ENCODE results near the gene CYTH1.
"Not testable (repeated sequence)": the region's sequence is repeated elsewhere in the genome, so short reads cannot be mapped to it uniquely, and the experiment has no call there.

Gene CYTH1

GRCh38 chr17:78751447-78752161 lies 30.5 kb downstream of the CYTH1 start:
- H3K4me1 ChIP-seq (ENCODE audit: insufficient read depth, low read length): peaks cover 11% of the 10 kb centered on the region
- no peak overlapping the region for H3K27ac ChIP-seq (ENCODE audit: low read depth, low read length)
- H3K27me3 ChIP-seq (ENCODE audit: control insufficient read depth in 1 of 2, insufficient read depth in 2 of 2, low read length in 2 of 2): no peaks in the 10 kb centered on the region
- H3K4me3 ChIP-seq (ENCODE audit: low read depth in 1 of 2, low read length in 2 of 2): no peak overlapping the region
- no peaks in the 10 kb centered on the region for H3K9me3 ChIP-seq (ENCODE audit: low read length)
- no peaks in the 10 kb centered on the region for H3K36me3 ChIP-seq (ENCODE audit: insufficient read depth, low read length)
- no peak overlapping the region for H3K9ac ChIP-seq (ENCODE audit: low read length)

GRCh38 chr17:78751000-78751399 lies 31.1 kb downstream of the CYTH1 start:
- not testable (repeated sequence) for H3K27me3 ChIP-seq (ENCODE audit: control insufficient read depth in 1 of 2, insufficient read depth in 2 of 2, low read length in 2 of 2); H3K9ac ChIP-seq (ENCODE audit: low read length); H3K9me3 ChIP-seq (ENCODE audit: low read length); H3K36me3 ChIP-seq (ENCODE audit: insufficient read depth, low read length); H3K4me3 ChIP-seq (ENCODE audit: low read depth in 1 of 2, low read length in 2 of 2); H3K27ac ChIP-seq (ENCODE audit: low read depth, low read length)
- peaks cover 14% of the 10 kb centered on the region for H3K4me1 ChIP-seq (ENCODE audit: insufficient read depth, low read length)

GRCh38 chr17:78748730-78749317 lies 33.2 kb downstream of the CYTH1 start:
- no peak overlapping the region for H3K4me3 ChIP-seq (ENCODE audit: low read depth in 1 of 2, low read length in 2 of 2)
- H3K9ac ChIP-seq (ENCODE audit: low read length): no peak overlapping the region
- H3K36me3 ChIP-seq (ENCODE audit: insufficient read depth, low read length): no peaks in the 10 kb centered on the region
- no peaks in the 10 kb centered on the region for H3K27me3 ChIP-seq (ENCODE audit: control insufficient read depth in 1 of 2, insufficient read depth in 2 of 2, low read length in 2 of 2)
- H3K27ac ChIP-seq (ENCODE audit: low read depth, low read length): no peak overlapping the region
- H3K4me1 ChIP-seq (ENCODE audit: insufficient read depth, low read length): peaks cover 24% of the 10 kb centered on the region
- H3K9me3 ChIP-seq (ENCODE audit: low read length): no peaks in the 10 kb centered on the region

- Histone ChIP-seq H3K4me1 (ENCODE audit: insufficient read depth, low read length) (peaks cover 24% of the 10 kb centered on the region), H3K27ac (ENCODE audit: low read depth, low read length) (no peak overlapping the region), H3K27me3 (ENCODE audit: control insufficient read depth in 1 of 2, insufficient read depth in 2 of 2, low read length in 2 of 2) (no peaks in the 10 kb centered on the region), H3K9ac (ENCODE audit: low read length) (no peak overlapping the region), H3K4me3 (ENCODE audit: low read depth in 1 of 2, low read length in 2 of 2) (no peak overlapping the region), H3K9me3 (ENCODE audit: low read length) (no peaks in the 10 kb centered on the region), H3K36me3 (ENCODE audit: insufficient read depth, low read length) (no peaks in the 10 kb centered on the region)
Observed at GRCh38 chr17:78748048-78748729, 33.9 kb downstream of the CYTH1 start.

GRCh38 chr17:78747488-78747887 lies 34.6 kb downstream of the CYTH1 start:
- Histone ChIP-seq H3K4me1 (ENCODE audit: insufficient read depth, low read length) (peaks cover 24% of the 10 kb centered on the region), H3K4me3 (ENCODE audit: low read depth in 1 of 2, low read length in 2 of 2) (no peak overlapping the region), H3K36me3 (ENCODE audit: insufficient read depth, low read length) (no peaks in the 10 kb centered on the region), H3K27me3 (ENCODE audit: control insufficient read depth in 1 of 2, insufficient read depth in 2 of 2, low read length in 2 of 2) (no peaks in the 10 kb centered on the region), H3K27ac (ENCODE audit: low read depth, low read length) (no peak overlapping the region), H3K9ac (ENCODE audit: low read length) (no peak overlapping the region), H3K9me3 (ENCODE audit: low read length) (no peaks in the 10 kb centered on the region)

- Histone ChIP-seq H3K4me1 (ENCODE audit: insufficient read depth, low read length) (peaks cover 24% of the 10 kb centered on the region), H3K27me3 (ENCODE audit: control insufficient read depth in 1 of 2, insufficient read depth in 2 of 2, low read length in 2 of 2) (no peaks in the 10 kb centered on the region), H3K4me3 (ENCODE audit: low read depth in 1 of 2, low read length in 2 of 2) (no peak overlapping the region), H3K9ac (ENCODE audit: low read length) (no peak overlapping the region), H3K36me3 (ENCODE audit: insufficient read depth, low read length) (no peaks in the 10 kb centered on the region), H3K27ac (ENCODE audit: low read depth, low read length) (no peak overlapping the region), H3K9me3 (ENCODE audit: low read length) (no peaks in the 10 kb centered on the region)
Observed at GRCh38 chr17:78746949-78747269, 35.2 kb downstream of the CYTH1 start.

GRCh38 chr17:78746263-78746948 lies 35.7 kb downstream of the CYTH1 start:
- Histone ChIP-seq H3K4me3 (ENCODE audit: low read depth in 1 of 2, low read length in 2 of 2) (no peak overlapping the region), H3K9me3 (ENCODE audit: low read length) (no peaks in the 10 kb centered on the region), H3K27me3 (ENCODE audit: control insufficient read depth in 1 of 2, insufficient read depth in 2 of 2, low read length in 2 of 2) (no peaks in the 10 kb centered on the region), H3K36me3 (ENCODE audit: insufficient read depth, low read length) (no peaks in the 10 kb centered on the region), H3K9ac (ENCODE audit: low read length) (no peak overlapping the region), H3K4me1 (ENCODE audit: insufficient read depth, low read length) (peaks cover 24% of the 10 kb centered on the region), H3K27ac (ENCODE audit: low read depth, low read length) (no peak overlapping the region)

- Histone ChIP-seq H3K9ac (ENCODE audit: low read length) (no peak overlapping the region), H3K4me1 (ENCODE audit: insufficient read depth, low read length) (peaks cover 24% of the 10 kb centered on the region), H3K4me3 (ENCODE audit: low read depth in 1 of 2, low read length in 2 of 2) (no peak overlapping the region), H3K9me3 (ENCODE audit: low read length) (no peaks in the 10 kb centered on the region), H3K27ac (ENCODE audit: low read depth, low read length) (no peak overlapping the region), H3K27me3 (ENCODE audit: control insufficient read depth in 1 of 2, insufficient read depth in 2 of 2, low read length in 2 of 2) (no peaks in the 10 kb centered on the region), H3K36me3 (ENCODE audit: insufficient read depth, low read length) (no peaks in the 10 kb centered on the region)
Observed at GRCh38 chr17:78745407-78746088, 36.5 kb downstream of the CYTH1 start.

- H3K9ac ChIP-seq (ENCODE audit: low read length): no peak overlapping the region
- H3K4me3 ChIP-seq (ENCODE audit: low read depth in 1 of 2, low read length in 2 of 2): no peak overlapping the region
- no peak overlapping the region for H3K27ac ChIP-seq (ENCODE audit: low read depth, low read length)
- peaks cover 24% of the 10 kb centered on the region for H3K4me1 ChIP-seq (ENCODE audit: insufficient read depth, low read length)
- no peaks in the 10 kb centered on the region for H3K9me3 ChIP-seq (ENCODE audit: low read length)
- H3K27me3 ChIP-seq (ENCODE audit: control insufficient read depth in 1 of 2, insufficient read depth in 2 of 2, low read length in 2 of 2): no peaks in the 10 kb centered on the region
- no peaks in the 10 kb centered on the region for H3K36me3 ChIP-seq (ENCODE audit: insufficient read depth, low read length)
Observed at GRCh38 chr17:78742901-78743300, 39.2 kb downstream of the CYTH1 start.

GRCh38 chr17:78741644-78742284 lies 40.3 kb downstream of the CYTH1 start:
- Histone ChIP-seq H3K9me3 (ENCODE audit: low read length) (no peaks in the 10 kb centered on the region), H3K9ac (ENCODE audit: low read length) (no peak overlapping the region), H3K4me1 (ENCODE audit: insufficient read depth, low read length) (peaks cover 21% of the 10 kb centered on the region), H3K27ac (ENCODE audit: low read depth, low read length) (no peak overlapping the region), H3K27me3 (ENCODE audit: control insufficient read depth in 1 of 2, insufficient read depth in 2 of 2, low read length in 2 of 2) (no peaks in the 10 kb centered on the region), H3K4me3 (ENCODE audit: low read depth in 1 of 2, low read length in 2 of 2) (no peak overlapping the region), H3K36me3 (ENCODE audit: insufficient read depth, low read length) (no peaks in the 10 kb centered on the region)

Data from muscle layer of colon (tissue), 2 donors.